Measurements from ENCODE around the gene GCLC.
"Not testable (repeated sequence)": the region's sequence is repeated elsewhere in the genome, so short reads cannot be mapped to it uniquely, and the experiment has no call there.

The GCLC gene

GRCh38 chr6:53480774-53481173 is 64.1 kb downstream of the GCLC start:
- H3K4me1 ChIP-seq (ENCODE audit: insufficient read depth, low read length); H3K9me3 ChIP-seq (ENCODE audit: control insufficient read depth, insufficient read depth, low read length); H3K36me3 ChIP-seq (ENCODE audit: insufficient read depth, low read length); H3K9ac ChIP-seq (ENCODE audit: low read depth, low read length): not testable (repeated sequence)

- Histone ChIP-seq H3K9me3 (ENCODE audit: control insufficient read depth, insufficient read depth, low read length) (no peaks in the 10 kb centered on the region), H3K4me1 (ENCODE audit: insufficient read depth, low read length) (no peaks in the 10 kb centered on the region), H3K9ac (ENCODE audit: low read depth, low read length) (no peak overlapping the region), H3K36me3 (ENCODE audit: insufficient read depth, low read length) (no peaks in the 10 kb centered on the region)
These were observed 65.0 kb downstream of the GCLC start for GRCh38 chr6:53479871-53480270.

- H3K9ac ChIP-seq (ENCODE audit: low read depth, low read length) = no peak overlapping the region
- no peaks in the 10 kb centered on the region for H3K36me3 ChIP-seq (ENCODE audit: insufficient read depth, low read length)
- H3K4me1 ChIP-seq (ENCODE audit: insufficient read depth, low read length) = no peaks in the 10 kb centered on the region
- H3K9me3 ChIP-seq (ENCODE audit: control insufficient read depth, insufficient read depth, low read length) = no peaks in the 10 kb centered on the region
These were observed 67.9 kb downstream of the GCLC start for GRCh38 chr6:53476964-53477363.

- Histone ChIP-seq H3K9me3 (ENCODE audit: control insufficient read depth, insufficient read depth, low read length) (no peaks in the 10 kb centered on the region), H3K4me1 (ENCODE audit: insufficient read depth, low read length) (no peaks in the 10 kb centered on the region), H3K36me3 (ENCODE audit: insufficient read depth, low read length) (no peaks in the 10 kb centered on the region), H3K9ac (ENCODE audit: low read depth, low read length) (no peak overlapping the region)
These were observed 70.9 kb downstream of the GCLC start for GRCh38 chr6:53474010-53474409.

- Histone ChIP-seq H3K36me3 (ENCODE audit: insufficient read depth, low read length) (no peaks in the 10 kb centered on the region), H3K4me1 (ENCODE audit: insufficient read depth, low read length) (no peaks in the 10 kb centered on the region), H3K9me3 (ENCODE audit: control insufficient read depth, insufficient read depth, low read length) (no peaks in the 10 kb centered on the region)
These were observed 75.7 kb downstream of the GCLC start for GRCh38 chr6:53469163-53469562.

GRCh38 chr6:53466257-53466656 is 78.6 kb downstream of the GCLC start:
- peaks cover 3% of the 10 kb centered on the region; the same call in 1 of the 2 replicates for H3K4me1 ChIP-seq (ENCODE audit: insufficient read depth, low read length)
- no peaks in the 10 kb centered on the region for H3K9me3 ChIP-seq (ENCODE audit: control insufficient read depth, insufficient read depth, low read length)
- no peak overlapping the region for H3K9ac ChIP-seq (ENCODE audit: low read depth, low read length)
- no peaks in the 10 kb centered on the region for H3K36me3 ChIP-seq (ENCODE audit: insufficient read depth, low read length)

More at GRCh38 chr6:53469163-53469562, 75.7 kb downstream of the GCLC start:
- H3K9ac ChIP-seq (ENCODE audit: low read depth, low read length) = no peak overlapping the region

GRCh38 chr6:53465732-53466131 is 79.2 kb downstream of the GCLC start:
- H3K36me3 ChIP-seq (ENCODE audit: insufficient read depth, low read length) = no peaks in the 10 kb centered on the region
- peaks cover 3% of the 10 kb centered on the region; the same call in 1 of the 2 replicates for H3K4me1 ChIP-seq (ENCODE audit: insufficient read depth, low read length)
- H3K9ac ChIP-seq (ENCODE audit: low read depth, low read length) = no peak overlapping the region
- H3K9me3 ChIP-seq (ENCODE audit: control insufficient read depth, insufficient read depth, low read length) = no peaks in the 10 kb centered on the region

GRCh38 chr6:53464927-53465460 is 79.9 kb downstream of the GCLC start:
- H3K36me3 ChIP-seq (ENCODE audit: insufficient read depth, low read length) = no peaks in the 10 kb centered on the region
- no peak overlapping the region for H3K9ac ChIP-seq (ENCODE audit: low read depth, low read length)
- H3K9me3 ChIP-seq (ENCODE audit: control insufficient read depth, insufficient read depth, low read length) = no peaks in the 10 kb centered on the region
- H3K4me1 ChIP-seq (ENCODE audit: insufficient read depth, low read length) = peaks cover 3% of the 10 kb centered on the region; the same call in 1 of the 2 replicates

- H3K36me3 ChIP-seq (ENCODE audit: insufficient read depth, low read length) = no peaks in the 10 kb centered on the region
- peaks cover 3% of the 10 kb centered on the region; the same call in 1 of the 2 replicates for H3K4me1 ChIP-seq (ENCODE audit: insufficient read depth, low read length)
- H3K9ac ChIP-seq (ENCODE audit: low read depth, low read length) = no peak overlapping the region
- H3K9me3 ChIP-seq (ENCODE audit: control insufficient read depth, insufficient read depth, low read length) = no peaks in the 10 kb centered on the region
These were observed 80.4 kb downstream of the GCLC start for GRCh38 chr6:53464483-53464882.

- H3K4me1 ChIP-seq (ENCODE audit: insufficient read depth, low read length) = peaks cover 3% of the 10 kb centered on the region; the same call in 1 of the 2 replicates
- no peaks in the 10 kb centered on the region for H3K36me3 ChIP-seq (ENCODE audit: insufficient read depth, low read length)
- no peaks in the 10 kb centered on the region for H3K9me3 ChIP-seq (ENCODE audit: control insufficient read depth, insufficient read depth, low read length)
- H3K9ac ChIP-seq (ENCODE audit: low read depth, low read length) = no peak overlapping the region
These were observed 83.2 kb downstream of the GCLC start for GRCh38 chr6:53461696-53462095.

- Histone ChIP-seq H3K4me1 (ENCODE audit: insufficient read depth, low read length) (peaks cover 3% of the 10 kb centered on the region; the same call in 1 of the 2 replicates), H3K9me3 (ENCODE audit: control insufficient read depth, insufficient read depth, low read length) (no peaks in the 10 kb centered on the region), H3K9ac (ENCODE audit: low read depth, low read length) (no peak overlapping the region), H3K36me3 (ENCODE audit: insufficient read depth, low read length) (no peaks in the 10 kb centered on the region)
These were observed 83.8 kb downstream of the GCLC start for GRCh38 chr6:53461041-53461656.

GRCh38 chr6:53458105-53458866 is 86.6 kb downstream of the GCLC start:
- peaks cover 5% of the 10 kb centered on the region; the same call in 1 of the 2 replicates for H3K9me3 ChIP-seq (ENCODE audit: control insufficient read depth, insufficient read depth, low read length)
- peaks cover 3% of the 10 kb centered on the region; the same call in 1 of the 2 replicates for H3K4me1 ChIP-seq (ENCODE audit: insufficient read depth, low read length)
- H3K9ac ChIP-seq (ENCODE audit: low read depth, low read length) = no peak overlapping the region
- H3K36me3 ChIP-seq (ENCODE audit: insufficient read depth, low read length) = no peaks in the 10 kb centered on the region

GRCh38 chr6:53456809-53457208 is 88.1 kb downstream of the GCLC start:
- Histone ChIP-seq H3K9me3 (ENCODE audit: control insufficient read depth, insufficient read depth, low read length) (peaks cover 5% of the 10 kb centered on the region; the same call in 1 of the 2 replicates), H3K4me1 (ENCODE audit: insufficient read depth, low read length) (peaks cover 1% of the 10 kb centered on the region; the same call in 1 of the 2 replicates), H3K36me3 (ENCODE audit: insufficient read depth, low read length) (no peaks in the 10 kb centered on the region), H3K9ac (ENCODE audit: low read depth, low read length) (no peak overlapping the region)

GRCh38 chr6:53455678-53456077 is 89.2 kb downstream of the GCLC start:
- Histone ChIP-seq H3K4me1 (ENCODE audit: insufficient read depth, low read length) (no peaks in the 10 kb centered on the region), H3K36me3 (ENCODE audit: insufficient read depth, low read length) (no peaks in the 10 kb centered on the region), H3K9ac (ENCODE audit: low read depth, low read length) (no peak overlapping the region), H3K9me3 (ENCODE audit: control insufficient read depth, insufficient read depth, low read length) (peaks cover 9% of the 10 kb centered on the region; the same call in 1 of the 2 replicates)

GRCh38 chr6:53451165-53451564 is 93.7 kb downstream of the GCLC start:
- Histone ChIP-seq H3K9me3 (ENCODE audit: control insufficient read depth, insufficient read depth, low read length) (peaks cover 12% of the 10 kb centered on the region; the same call in 1 of the 2 replicates), H3K9ac (ENCODE audit: low read depth, low read length) (no peak overlapping the region), H3K4me1 (ENCODE audit: insufficient read depth, low read length) (no peaks in the 10 kb centered on the region), H3K36me3 (ENCODE audit: insufficient read depth, low read length) (no peaks in the 10 kb centered on the region)
